OCI-LY7 (cell line): ENCODE data around the gene DPM2. TPM values are rescaled to one million over a fixed set of nuclear protein-coding genes. Genes with fewer than 3 reads are reported as not detected.
A peak's percentile ranks its signal among the peaks of the same experiment; 100 is the strongest.

Experiments
- BruUV-seq: library from RNA; stranded (reverse); fragments of 400-500 nt; replicated peaks from 2 replicates; lab custom pipeline; 2021; lab: Mats Ljungman, UMichigan
- CTCF ChIA-PET: fragments of 300-600 bp; sonication (Branson Sonifier 250); formaldehyde crosslinking; loops from one replicate; lab custom pipeline; 2022; ENCODE audit warnings: antibody characterized with exemption; ENCODE audit not compliant: unreplicated experiment; lab: Charles Lee
- POLR2A ChIA-PET: fragments of 300-600 bp; sonication (Branson Sonifier 250); formaldehyde crosslinking; loops from one replicate; lab custom pipeline; 2022; ENCODE audit warnings: antibody characterized with exemption; lab: Charles Lee
- DNase-seq: peaks from one replicate; pipeline ENCODE4 v3.0.0-alpha.2; 2015; ENCODE audit warnings: low spot score
- H2AFZ ChIP-seq: fragments of 200-600 bp; sonication (generic), shearing (Covaris generic); 2 replicates; pipeline ENCODE4 v1.6.1; 2014; ENCODE audit warnings: mild to moderate bottlenecking, antibody characterized with exemption, low read length, moderate library complexity
- H3K27ac ChIP-seq: fragments of 200-600 bp; sonication (generic); 2 replicates; pipeline ENCODE4 v1.5.1; 2014; ENCODE audit warnings: mixed run types, low read depth, mild to moderate bottlenecking, moderate library complexity, low read length, inconsistent platforms; ENCODE audit not compliant: poor library complexity, severe bottlenecking
- H3K36me3 ChIP-seq: fragments of 200-600 bp; sonication (generic); 2 replicates; pipeline ENCODE4 v1.6.1; 2014; ENCODE audit warnings: mild to moderate bottlenecking, antibody characterized with exemption, low read length, moderate library complexity, mixed read lengths; ENCODE audit not compliant: insufficient read depth
- H3K4me1 ChIP-seq: fragments of 200-600 bp; sonication (generic); 2 replicates; pipeline ENCODE4 v1.5.1; 2014; ENCODE audit warnings: mild to moderate bottlenecking, low read length; ENCODE audit not compliant: insufficient read depth, poor library complexity, severe bottlenecking
- H3K4me2 ChIP-seq: fragments of 200-600 bp; sonication (generic); 2 replicates; pipeline ENCODE4 v1.6.1; 2014; ENCODE audit warnings: mild to moderate bottlenecking, low read length
- H3K4me3 ChIP-seq: fragments of 200-600 bp; sonication (generic); 2 replicates; pipeline ENCODE4 v1.5.1; 2014; ENCODE audit warnings: mild to moderate bottlenecking, low read depth, low read length; ENCODE audit not compliant: poor library complexity, severe bottlenecking
- H3K79me2 ChIP-seq: fragments of 200-600 bp; sonication (generic); 2 replicates; pipeline ENCODE4 v1.6.1; 2016; ENCODE audit warnings: low read depth, mild to moderate bottlenecking, low read length, moderate library complexity, mixed read lengths; ENCODE audit not compliant: insufficient read depth
- H3K9me2 ChIP-seq: fragments of 200-600 bp; sonication (generic); 2 replicates; pipeline ENCODE4 v1.6.1; 2016; ENCODE audit warnings: mild to moderate bottlenecking, low read length, mixed read lengths; ENCODE audit not compliant: insufficient read depth
- H3K9me3 ChIP-seq: fragments of 200-600 bp; sonication (generic); 2 replicates; pipeline ENCODE4 v1.6.1; 2014; ENCODE audit warnings: mild to moderate bottlenecking, mixed run types, low read length, mixed read lengths
- H4K20me1 ChIP-seq: fragments of 200-600 bp; sonication (generic); 2 replicates; pipeline ENCODE4 v1.6.1; 2014; ENCODE audit warnings: mild to moderate bottlenecking, antibody characterized with exemption, low read length, moderate library complexity, mixed read lengths; ENCODE audit not compliant: insufficient read depth
- EZH2phosphoT487 ChIP-seq: fragments of 200-600 bp; sonication (generic); IDR thresholded peaks from 2 replicates; pipeline ENCODE4 v1.6.1; 2018; ENCODE audit warnings: low read depth, borderline replicate concordance, mild to moderate bottlenecking, mixed run types, antibody characterized with exemption, low read length, moderate library complexity, mixed read lengths
- intact Hi-C: fragments of 100-400 bp; cut with micrococcal nuclease; formaldehyde crosslinking; loops from one replicate; pipeline ENCODE4 v1.10.0; 2022; ENCODE audit not compliant: unreplicated experiment
- total RNA-seq, 2 experiments: library from RNA; depleted of rRNA in 1 of 2; stranded (reverse); fragments of >200 nt in 1 of 2; shearing (Covaris generic) in 1 of 2; gene quantifications; 2 replicates each; pipeline ENCODE4 v1.2.3, GENCODE V29; 2014 to 2022
- TF ChIP-seq, protein P1 (sequence below): fragments of 200-600 bp; sonication (generic); conservative IDR thresholded peaks from 2 replicates; pipeline ENCODE4 v1.5.1; 2014; ENCODE audit warnings: mild to moderate bottlenecking, antibody characterized with exemption, low read length, moderate library complexity, mixed read lengths

Gene DPM2
- total RNA-seq, 2 experiments from 2014 or later, result 49.7 to 50.7 TPM

DNA sequence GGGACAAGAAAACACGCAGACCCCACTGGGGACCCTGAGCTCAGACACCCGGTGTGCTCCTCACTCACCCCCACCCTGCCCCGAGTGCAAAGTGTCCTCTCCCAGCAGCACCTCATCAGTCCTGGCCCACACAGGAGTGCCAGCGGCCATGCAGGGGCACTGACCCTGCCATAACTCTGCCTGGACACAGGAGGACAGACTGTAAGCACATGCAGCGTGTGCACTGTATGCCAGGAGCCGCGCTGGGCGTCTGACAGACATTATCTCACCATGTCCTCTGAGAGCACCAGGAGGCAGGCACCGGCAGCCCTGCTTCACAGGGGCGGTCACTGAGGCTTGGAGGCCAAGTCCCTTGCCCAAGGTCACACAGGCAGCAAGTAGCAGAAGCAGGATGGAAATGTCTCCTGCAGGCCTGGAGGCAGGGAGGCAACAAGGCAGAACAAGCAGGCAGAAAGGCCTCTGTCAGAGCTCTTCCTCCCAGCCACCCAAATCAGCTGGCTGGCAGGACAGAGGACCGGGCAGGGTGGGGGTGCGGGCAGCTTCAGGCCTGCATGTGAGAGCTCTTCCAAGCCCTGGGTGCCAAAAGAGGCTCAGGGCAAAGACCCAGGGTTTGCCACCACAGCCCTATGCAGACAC, 34.7 kb upstream of the DPM2 start:
- Histone ChIP-seq H3K79me2 (peaks cover 87% of the 10 kb centered on the region), H3K4me1 (peaks cover 100% of the 10 kb centered on the region), H2AFZ (no peak overlapping the region), H3K9me2 (no peaks in the 10 kb centered on the region), H3K27ac (peak overlapping the region; percentile 95), H3K9me3 (no peaks in the 10 kb centered on the region), H3K4me3 (peak overlapping the region; percentile 80), H3K36me3 (peaks cover 52% of the 10 kb centered on the region), H3K4me2 (peak overlapping the region; percentile 84), H4K20me1 (peaks cover 24% of the 10 kb centered on the region; the same call in 1 of the 2 replicates)
- no peak for TF ChIP-seq EZH2phosphoT487
- TF ChIP-seq, protein P1, sequence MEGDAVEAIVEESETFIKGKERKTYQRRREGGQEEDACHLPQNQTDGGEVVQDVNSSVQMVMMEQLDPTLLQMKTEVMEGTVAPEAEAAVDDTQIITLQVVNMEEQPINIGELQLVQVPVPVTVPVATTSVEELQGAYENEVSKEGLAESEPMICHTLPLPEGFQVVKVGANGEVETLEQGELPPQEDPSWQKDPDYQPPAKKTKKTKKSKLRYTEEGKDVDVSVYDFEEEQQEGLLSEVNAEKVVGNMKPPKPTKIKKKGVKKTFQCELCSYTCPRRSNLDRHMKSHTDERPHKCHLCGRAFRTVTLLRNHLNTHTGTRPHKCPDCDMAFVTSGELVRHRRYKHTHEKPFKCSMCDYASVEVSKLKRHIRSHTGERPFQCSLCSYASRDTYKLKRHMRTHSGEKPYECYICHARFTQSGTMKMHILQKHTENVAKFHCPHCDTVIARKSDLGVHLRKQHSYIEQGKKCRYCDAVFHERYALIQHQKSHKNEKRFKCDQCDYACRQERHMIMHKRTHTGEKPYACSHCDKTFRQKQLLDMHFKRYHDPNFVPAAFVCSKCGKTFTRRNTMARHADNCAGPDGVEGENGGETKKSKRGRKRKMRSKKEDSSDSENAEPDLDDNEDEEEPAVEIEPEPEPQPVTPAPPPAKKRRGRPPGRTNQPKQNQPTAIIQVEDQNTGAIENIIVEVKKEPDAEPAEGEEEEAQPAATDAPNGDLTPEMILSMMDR, result no peak
- no TSS peak for BruUV-seq
- DNase-seq, result no peak
- CTCF ChIA-PET, result no interaction called here
- POLR2A ChIA-PET, result interaction anchor here (0.5 to 2.8 kb wide), 5 partner anchors 9 to 101 kb away, joined by 3 to 19 read pairs (median 4); partner anchors contain the start of gene EEIG1
- intact Hi-C loops, result no loop called here

DNA sequence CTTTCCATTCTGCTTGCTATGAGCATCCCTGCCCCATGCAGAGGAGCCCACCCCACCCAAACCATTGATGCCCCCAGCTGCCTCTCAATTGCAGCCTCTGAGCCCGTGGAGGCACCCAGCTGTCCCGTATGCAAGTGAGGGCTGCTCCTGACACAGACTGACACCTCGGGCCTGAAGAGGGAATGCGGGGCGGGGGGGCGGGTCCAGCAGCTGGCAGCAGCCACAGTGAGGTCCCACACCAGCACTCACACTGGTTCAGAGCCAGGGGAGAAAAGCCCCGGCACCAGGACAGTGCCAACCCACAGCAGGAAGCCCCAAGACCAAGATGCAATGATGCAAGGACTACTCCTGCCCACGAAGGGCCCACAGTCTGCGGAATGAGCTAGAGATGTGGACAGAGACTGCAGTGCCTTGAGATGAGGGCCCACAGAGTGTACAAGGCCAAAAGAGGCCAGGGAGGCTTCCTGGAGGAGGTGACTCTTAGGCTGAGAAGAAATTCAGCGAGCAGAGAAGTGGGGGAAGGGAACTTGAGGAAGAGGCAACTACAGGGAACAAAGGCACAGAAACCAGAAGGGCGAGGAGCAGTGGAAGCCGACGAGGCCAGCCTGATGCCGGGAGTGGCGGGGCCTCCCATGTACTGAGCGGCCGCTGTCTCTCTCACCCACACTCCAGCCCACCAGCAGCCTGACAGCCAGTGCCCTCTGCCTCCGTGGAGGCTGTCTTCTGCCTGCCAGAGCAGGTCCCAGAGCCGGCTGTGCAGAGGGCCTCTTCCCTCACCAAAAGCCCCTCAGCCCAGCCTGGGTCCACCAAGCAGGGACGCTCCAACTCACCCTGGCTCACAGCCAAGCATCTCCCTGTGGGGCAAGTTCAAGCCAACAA, 33.9 kb upstream of the DPM2 start:
- POLR2A ChIA-PET, result interaction anchor here (0.5 to 2.8 kb wide), 8 partner anchors 10 to 102 kb away, joined by 3 to 19 read pairs (median 4); partner anchors contain the start of gene EEIG1
- peaks cover 100% of the 10 kb centered on the region for H3K4me1 ChIP-seq
- no peaks in the 10 kb centered on the region for H3K9me3 ChIP-seq
- DNase-seq, result no peak
- CTCF ChIA-PET, result no interaction called here
- no peak overlapping the region for H2AFZ ChIP-seq
- TF ChIP-seq EZH2phosphoT487, result no peak
- TF ChIP-seq, protein P1, result no peak
- BruUV-seq, result no TSS peak
- H3K36me3 ChIP-seq, result peaks cover 45% of the 10 kb centered on the region
- intact Hi-C loops, result loop anchor here (2.0 kb wide), 1 partner anchor 29 kb away; no protein-coding TSS in a partner anchor
- H3K9me2 ChIP-seq, result no peaks in the 10 kb centered on the region
- H3K27ac ChIP-seq, result peak overlapping the region; percentile 95
- 0 out of 2 replicates have a peak, but pooled peaks cover 16% of the 10 kb centered on the region for H4K20me1 ChIP-seq
- H3K4me3 ChIP-seq, result peak overlapping the region; percentile 80
- H3K79me2 ChIP-seq, result peaks cover 87% of the 10 kb centered on the region
- H3K4me2 ChIP-seq, result peak overlapping the region; percentile 84
